ENCODE data around the gene PHACTR3.

DNA sequence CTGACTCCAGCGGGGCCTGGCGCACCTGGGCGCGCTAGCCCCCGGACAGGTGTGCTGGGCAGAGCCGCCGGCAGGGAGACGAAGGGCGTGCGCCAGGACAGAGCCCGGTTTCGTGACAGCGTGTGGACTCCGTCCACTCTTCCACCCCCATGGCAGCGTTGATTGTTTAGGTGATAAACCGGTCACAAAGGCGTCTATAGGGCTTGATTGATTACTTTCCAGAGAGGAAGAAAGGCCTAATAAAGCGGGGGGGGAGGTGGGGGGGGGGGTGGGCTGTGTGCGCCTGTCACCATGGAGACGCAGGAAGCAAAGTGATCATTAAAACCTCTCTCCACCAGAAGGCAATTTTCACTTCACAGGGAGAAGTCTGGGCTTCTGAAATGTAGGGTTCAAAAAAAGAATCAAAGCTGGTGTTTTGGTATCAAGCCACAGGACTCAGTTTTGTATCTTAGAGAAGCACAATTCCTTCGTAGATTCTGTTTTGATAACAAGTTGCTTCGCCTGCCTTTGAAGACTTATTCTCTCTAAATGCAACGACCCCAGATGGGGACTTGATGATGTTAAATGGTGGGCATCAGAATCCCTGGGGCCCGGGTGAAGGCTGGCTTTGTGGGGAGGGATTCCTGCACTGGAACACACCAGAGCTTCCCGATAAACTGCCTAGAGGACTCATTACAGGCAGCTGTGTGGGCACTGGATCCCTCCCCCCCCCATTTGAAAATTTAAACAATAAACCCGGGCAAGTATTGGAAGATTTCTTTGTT, 1.4 kb downstream of the PHACTR3 start:
- no peak for TF ChIP-seq EZH2 (optimal IDR thresholded peaks at IDR 0.05; ENCODE audit: low read depth, low read length)
- TF ChIP-seq, protein P1, sequence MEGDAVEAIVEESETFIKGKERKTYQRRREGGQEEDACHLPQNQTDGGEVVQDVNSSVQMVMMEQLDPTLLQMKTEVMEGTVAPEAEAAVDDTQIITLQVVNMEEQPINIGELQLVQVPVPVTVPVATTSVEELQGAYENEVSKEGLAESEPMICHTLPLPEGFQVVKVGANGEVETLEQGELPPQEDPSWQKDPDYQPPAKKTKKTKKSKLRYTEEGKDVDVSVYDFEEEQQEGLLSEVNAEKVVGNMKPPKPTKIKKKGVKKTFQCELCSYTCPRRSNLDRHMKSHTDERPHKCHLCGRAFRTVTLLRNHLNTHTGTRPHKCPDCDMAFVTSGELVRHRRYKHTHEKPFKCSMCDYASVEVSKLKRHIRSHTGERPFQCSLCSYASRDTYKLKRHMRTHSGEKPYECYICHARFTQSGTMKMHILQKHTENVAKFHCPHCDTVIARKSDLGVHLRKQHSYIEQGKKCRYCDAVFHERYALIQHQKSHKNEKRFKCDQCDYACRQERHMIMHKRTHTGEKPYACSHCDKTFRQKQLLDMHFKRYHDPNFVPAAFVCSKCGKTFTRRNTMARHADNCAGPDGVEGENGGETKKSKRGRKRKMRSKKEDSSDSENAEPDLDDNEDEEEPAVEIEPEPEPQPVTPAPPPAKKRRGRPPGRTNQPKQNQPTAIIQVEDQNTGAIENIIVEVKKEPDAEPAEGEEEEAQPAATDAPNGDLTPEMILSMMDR (IDR thresholded peaks at IDR 0.05; ENCODE audit: low read length): no peak

Data from MM.1S (cell line).